Measurements from ENCODE around the gene PIGK.

GRCh38 chr1:77146270-77146669 is 73.0 kb downstream of the PIGK start:
- no peak for TF ChIP-seq CTCF (IDR thresholded peaks at IDR 0.05)
- TF ChIP-seq POLR2A (IDR thresholded peaks at IDR 0.05) = no peak
